ENCODE data around the gene PRDX6.
"Not testable (repeated sequence)": the region's sequence is repeated elsewhere in the genome, so short reads cannot be mapped to it uniquely, and the experiment has no call there.

The PRDX6 gene, protein sequence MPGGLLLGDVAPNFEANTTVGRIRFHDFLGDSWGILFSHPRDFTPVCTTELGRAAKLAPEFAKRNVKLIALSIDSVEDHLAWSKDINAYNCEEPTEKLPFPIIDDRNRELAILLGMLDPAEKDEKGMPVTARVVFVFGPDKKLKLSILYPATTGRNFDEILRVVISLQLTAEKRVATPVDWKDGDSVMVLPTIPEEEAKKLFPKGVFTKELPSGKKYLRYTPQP

DNA sequence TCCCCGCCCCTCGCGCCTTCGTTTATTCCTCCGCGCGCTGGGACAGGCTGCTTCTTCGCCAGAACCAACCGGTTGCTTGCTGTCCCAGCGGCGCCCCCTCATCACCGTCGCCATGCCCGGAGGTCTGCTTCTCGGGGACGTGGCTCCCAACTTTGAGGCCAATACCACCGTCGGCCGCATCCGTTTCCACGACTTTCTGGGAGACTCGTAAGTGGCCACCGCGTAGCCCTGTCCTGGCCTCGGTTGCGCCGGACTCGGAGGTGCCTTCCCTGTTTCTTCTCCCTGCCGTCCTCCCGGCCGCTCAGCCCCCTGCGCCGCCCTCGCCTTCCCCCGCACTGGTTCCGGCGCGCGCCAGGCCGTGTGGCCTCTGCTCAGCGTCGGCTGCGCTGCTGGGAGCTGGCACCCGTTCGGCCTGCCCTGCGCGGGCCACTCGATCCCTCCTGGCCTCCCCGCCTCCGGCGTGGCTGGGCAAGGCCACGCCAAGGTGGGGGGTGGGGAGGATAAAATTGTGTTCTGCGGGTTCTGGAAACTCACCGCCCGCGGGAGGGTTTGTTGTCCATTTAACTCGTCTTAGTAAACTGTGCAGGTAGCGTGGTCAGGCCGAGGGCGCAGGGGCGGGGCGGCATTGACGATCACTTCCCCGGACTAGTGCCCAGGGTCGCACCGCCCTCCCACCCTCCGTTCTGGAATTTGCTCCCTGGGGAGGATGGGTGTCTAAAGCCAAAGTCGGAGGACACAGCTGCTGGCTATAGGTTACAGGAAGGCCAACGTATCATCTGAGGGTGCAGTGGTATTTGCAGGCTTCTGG, at the start of gene PRDX6:
TSS of gene PRDX6 (plus strand) at position 50 of the 808 bp plus-strand sequence. CDS start at position 113, 63 bp downstream.
- peak in 1 of 2 donors; percentile 83 for DNase-seq

DNA sequence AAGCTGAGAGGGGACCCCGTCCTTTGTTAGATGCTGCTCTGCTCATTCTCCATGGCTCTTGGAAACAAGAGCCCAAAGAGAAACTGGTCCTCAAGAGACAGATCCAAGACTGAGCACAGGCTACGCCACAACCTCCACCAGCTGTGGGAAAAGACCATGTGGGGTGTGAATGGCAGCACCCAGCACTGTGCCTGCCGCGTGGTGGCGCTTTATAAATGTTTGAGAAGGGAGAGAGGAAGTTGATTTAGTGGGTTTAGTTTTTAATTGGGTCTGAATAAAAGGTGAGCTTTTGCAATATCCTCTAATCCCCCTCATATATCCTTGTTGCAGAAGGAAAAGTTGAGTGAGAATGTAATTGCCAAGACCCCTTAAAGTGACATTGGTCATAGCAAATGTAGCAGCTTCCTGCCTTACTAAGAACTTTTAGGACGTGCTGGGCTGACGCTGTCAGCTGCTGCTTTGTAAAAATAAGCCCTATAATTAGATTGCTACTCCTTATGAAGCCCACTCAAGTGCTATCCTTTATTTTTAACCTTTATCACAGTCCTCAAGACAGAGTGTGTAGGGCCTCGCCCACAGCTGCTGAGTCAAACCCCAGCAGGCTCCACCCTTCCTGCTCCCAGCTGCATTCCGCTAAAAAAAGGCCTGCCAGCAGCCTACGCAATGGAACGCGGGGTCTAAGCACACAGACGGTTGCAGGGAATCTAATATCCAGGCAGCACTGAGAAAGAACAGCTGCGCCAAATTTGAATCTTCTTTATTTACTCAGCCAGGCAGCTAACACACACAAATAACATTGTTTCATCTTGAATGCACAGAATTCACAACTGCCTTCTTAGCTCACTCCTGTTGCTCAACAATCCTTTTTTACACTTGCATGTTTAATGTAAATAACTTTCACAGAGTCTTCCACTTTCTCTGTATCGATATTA, 47.4 kb upstream of the PRDX6 start:
- peak; percentile 57 to 72 for DNase-seq

DNA sequence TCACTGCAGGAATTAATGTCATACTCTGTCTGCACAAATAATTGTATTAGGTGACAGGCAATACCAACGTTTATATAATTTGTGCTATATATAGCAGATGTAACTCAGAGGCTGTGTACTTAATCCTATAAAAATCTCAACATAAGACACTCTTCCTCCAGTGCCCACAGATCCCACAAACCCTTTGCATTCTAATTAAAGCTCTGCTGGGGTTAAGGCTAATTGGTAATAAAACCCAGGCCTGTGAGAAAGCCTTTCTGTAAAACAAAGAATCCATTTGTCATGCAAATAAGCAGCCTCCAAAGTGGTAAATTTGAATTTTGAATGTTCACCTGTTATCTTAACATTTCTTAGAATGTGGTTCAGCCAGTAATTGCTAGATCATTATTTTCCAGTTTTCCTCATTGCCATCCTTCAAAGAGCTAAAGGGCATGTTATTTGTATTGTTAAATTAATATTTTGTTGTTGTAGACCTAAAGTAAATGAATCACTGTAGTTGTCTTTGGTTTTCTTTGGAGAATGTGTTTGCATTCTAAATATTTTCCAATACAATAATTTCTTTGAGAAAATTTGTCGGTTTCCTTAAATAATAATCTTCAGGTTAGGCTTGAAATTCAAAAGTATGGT, 46.3 kb upstream of the PRDX6 start:
- no peak for DNase-seq

DNA sequence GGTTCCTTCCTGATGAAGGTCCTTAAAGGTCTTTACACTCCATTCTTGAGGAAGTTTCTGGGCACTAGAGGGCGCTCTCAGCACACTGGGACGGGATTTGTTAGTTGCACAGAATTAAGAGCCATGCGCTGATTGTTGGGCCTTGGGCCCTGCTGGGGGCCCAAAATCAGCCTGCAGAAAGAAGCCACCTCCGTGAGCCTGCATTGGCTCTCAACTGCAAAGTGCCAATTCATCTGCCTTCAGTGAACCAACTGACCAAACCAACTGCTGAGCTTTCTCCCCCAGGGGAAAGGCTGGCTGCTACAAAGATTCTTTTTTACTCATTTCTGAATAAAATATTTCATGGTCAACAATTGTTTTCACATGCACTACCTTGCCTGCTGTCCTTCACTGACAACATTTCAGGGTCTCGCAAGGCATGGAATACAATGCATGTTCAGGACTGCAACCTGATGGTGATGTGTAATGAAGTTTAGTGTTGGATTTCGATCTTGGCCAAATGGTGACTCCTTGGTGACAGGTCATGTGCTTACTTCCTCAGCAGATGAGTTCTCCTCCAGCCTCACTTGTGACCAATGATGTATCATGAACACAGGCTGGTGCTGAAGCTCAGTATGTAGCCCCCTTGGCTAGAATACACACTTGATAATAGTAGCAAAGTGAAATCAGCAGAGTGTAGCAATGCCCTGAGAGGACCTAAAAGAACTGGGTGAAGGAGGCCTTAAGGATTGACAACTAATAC, 45.7 kb upstream of the PRDX6 start:
- peak; percentile 80 to 89 for DNase-seq

DNA sequence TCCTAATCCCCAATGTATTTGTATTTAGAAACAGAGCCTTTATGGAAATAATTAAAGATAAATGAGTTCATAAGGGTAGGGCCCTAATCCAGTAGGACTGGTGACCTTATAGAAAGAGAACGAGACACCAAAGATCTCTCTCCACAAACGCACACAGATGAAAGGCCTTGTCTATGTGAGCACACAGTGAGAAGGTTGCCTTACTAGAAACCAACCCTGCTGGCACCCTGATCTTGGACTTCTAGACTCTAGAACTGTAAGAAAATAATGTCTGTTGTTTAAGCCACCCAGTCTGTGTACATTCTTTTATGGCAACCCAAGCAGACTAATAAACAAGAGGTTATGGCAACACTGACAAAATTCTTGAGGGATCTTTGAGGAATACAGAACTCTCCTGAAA, 44.8 kb upstream of the PRDX6 start:
- no peak for DNase-seq

DNA sequence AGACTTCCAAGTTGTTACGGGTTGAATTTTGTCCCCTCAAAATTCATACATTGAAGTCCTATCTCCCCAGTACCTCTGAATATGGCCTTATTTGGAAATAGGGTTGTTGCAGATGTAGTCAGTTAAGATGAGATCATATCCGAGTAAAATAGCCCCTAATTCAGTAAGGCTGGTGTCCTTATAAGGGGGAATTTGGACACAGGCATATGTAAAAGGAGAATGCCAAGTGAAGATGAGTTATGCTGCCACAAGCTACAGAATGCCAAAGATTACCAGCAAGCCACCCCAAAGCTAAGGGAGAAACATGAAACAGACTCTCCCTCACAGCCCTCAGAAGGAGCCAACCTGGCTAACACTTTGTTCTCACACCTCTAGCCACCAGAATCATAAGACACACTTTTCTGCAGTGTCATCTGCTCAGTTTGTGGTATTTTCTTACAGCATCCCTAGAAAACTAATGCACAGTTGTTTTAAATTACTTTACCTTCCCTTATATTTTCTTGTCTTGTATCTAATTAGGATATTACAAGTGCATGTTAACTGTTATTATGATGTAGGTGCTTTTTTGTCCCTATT, 43.3 kb upstream of the PRDX6 start:
- DNase-seq = no peak

DNA sequence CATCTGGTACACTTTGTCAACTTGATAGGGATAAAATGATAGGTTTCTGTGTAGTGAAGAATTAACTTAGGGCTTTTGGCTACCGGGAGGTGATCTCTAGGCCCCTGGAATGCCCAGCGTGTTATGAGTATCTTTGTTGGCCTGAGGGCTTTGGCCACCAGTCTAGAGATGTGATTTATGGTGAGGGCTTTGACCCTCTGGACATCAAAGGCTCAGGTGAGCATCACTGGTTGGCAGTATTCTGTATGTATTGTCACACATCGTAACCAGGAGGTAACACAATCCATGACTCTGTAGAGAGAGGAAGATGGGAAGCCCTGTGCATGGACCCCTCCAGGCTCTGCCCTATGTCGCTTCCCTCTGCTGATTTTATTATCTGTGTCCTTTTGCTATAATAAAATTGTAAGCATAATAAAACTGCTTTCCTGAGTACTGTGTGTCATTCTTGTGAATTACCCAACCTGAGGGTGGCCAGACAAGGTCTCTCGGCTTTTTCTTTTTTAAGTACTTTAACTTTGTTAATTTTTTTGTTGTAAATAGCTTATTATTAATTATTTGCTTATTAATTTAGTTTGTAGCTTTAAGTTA, 40.2 kb upstream of the PRDX6 start:
- DNase-seq = no peak

DNA sequence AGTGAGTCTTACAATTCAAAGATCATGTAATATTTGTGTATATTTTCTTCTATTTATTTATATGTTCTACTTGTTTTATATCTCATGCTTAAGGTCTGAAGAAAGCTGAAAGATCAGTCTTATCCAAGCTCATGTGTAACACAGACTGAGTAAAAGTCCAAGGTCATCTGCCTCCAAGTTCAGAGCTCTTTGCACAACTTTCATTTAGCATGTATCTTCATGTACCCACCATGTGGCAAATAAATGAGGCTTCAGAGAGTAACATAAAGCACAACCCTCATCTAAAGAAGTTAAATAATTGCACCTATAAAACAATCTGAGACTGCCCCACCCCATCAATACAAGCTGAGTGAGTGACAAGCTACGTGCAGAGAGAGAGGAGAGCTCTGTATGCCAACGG, 38.5 kb upstream of the PRDX6 start:
- no peak for DNase-seq

DNA sequence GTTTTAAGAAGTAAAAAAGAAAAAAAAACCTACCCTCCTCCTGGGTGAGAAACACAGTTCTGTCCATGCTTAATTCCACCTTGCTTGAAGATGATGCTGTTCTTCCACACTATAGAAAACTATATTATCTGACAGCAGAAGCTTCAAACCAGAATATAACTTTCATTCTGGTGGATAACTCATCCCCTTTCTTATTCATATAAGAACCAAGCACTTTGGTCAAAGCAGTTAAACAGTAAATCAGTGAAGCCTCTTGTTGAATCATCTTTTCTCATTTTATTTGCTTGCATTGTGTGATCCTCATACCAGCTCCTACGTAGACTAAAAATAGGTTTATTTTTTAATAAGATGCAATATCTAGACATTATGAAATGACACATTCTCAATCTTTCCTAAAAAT, 36.7 kb upstream of the PRDX6 start:
- no peak for DNase-seq

DNA sequence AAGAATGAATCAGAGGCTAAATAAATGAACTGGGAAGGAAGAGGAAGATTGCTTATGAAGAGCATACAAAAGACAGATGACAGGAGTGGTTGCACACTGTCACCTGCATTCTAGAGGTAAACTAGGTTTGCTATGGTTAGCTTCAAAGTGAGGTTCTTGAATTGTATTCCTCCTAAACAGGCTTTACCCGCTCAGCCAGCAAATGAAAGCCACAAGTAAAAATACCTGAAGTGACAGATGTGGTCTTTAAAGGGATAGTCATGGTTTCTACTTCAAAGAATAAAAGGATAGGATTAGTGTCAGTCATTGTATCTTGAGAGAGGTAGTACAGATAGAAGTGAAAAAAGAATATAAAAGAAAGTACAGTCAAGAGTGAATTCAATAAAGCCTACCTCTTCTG, 32.4 kb upstream of the PRDX6 start:
- peak in 1 of 2 donors; percentile 30 for DNase-seq

DNA sequence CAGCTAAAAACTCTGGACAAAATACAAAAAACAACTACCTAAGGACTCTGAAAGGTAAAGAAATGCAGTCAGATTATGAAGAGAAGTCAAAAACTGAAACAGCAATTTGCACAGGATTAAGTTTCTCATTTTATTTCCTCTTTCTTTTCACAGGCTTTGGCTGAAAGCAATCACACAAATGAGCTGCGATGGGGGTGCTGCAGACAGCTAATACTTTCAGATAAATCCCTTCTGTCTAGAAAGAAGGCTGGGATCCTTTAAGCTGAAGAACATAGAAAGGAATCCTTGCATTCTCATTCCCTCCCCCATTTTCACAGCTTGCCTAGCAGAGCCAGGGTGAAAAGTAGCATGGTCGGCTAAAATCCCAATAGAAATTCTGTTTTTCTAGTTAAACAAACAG, 32.0 kb upstream of the PRDX6 start:
- DNase-seq = no peak

DNA sequence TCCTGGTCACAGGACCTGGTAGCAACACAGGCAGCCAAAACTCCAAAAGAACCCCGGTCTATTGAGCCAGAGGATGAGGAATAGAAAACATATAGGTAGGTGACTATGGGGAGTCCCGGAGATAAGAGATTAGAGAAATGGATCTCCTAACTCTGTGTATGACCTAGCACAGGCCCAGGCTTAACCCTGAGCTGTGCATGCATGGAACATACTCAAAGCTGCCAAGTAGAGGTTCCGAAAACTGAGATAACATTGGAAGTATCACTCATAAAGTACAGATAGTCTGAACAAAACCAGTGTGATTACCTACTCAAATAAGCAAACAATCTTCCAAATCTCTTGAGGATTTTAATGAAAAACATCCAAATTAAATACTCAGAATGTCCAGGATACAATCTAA, 31.5 kb upstream of the PRDX6 start:
- DNase-seq = no peak

DNA sequence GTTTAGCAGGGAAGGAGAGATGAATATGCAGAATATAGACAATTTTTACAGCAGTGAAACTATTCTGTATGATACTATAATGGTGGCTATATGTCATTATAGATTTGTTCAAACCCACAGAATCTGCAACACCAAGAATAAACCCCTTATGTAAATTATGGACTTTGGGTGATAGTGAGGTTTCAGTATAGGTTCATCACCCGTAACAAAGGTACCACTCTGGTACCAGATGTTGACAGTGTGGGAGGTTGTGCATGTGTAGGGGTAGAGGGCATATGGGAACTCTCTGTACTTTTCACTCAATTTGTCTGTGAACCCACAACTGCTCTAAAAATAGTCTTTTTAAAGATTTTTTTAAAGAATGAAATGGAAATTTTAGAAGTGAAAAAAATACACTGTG, 29.9 kb upstream of the PRDX6 start:
- no peak for DNase-seq

DNA sequence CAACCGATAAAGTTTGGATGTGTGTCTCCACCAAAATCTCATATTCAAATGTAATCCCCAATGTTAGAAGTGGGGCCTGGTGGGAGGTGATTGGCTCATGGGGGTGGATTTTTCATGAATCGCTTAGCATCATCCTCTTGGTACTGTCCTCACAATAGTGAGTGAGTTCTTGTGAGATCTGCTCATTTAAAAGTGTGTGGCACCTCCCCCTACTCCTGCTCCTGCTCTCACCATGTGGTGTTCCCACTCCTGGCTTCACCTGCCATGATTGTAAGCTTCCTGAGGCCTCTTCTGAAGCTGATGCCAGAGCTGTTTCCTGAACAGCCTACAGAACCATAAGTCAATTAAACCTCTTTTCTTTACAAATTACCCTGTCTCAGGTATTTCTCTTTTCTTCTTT, 28.2 kb upstream of the PRDX6 start:
- no peak for DNase-seq

DNA sequence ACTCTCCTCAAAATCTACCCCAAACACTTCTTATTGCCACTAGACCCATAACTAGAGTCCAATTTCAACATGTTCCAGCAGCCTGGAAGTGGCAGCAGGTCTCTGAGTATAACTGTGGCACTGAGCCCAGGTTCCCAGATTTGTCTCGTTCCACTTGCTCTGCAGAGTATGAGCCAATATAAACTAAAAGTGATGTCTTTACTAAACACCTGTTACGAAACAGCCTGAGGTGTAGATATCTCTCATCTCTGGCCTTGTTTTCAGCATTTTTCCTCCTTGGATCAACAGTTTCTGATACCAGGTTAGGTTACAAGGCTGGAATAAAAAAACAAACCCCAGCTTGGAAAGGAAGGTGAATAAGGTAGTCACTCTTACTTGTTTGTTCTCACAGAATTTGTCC, 25.2 kb upstream of the PRDX6 start:
- DNase-seq = no peak

DNA sequence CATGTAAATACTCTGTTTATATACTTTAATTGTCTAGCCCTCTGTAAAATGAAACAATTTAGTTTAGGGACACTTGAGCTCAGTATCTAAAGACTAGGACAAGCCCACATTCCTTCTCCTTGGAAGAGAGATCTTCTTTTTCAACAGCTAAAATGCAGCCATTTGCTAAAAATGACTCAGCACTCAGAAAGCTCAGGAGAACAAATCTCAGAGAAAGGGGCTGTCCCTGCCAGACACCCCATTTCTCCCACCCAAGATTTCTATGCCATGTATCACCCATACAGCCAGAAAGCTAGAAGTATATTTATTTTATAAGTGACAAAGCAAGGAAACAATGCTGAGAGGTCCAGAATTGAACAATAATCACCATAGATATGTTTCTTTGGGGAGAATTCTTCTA, 23.2 kb upstream of the PRDX6 start:
- DNase-seq = no peak

DNA sequence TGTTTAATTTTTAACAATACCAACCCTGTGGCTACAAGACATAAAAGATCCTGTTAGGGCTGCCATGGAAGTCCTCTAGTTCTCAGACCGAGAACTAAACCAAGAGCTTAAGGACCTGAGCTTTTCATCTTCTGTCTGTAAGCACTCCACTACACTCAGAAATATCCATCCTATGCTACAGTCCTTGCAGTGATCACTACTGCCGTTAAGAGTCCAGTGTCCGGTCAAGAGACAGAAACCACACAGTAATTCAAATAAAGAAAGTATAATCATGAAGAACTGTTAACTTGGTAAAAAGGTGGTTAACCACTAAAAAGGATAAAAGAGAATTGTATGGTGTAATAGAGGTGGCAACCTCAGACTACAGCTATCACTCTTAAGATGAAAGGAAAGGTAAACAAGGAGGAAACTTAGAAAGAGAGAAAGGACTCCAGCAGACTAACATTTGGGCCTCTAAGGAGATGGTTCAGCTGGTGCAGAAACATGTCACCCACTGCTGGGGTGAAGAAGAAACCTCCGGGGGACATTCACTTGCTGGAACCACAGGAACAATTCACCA, 22.1 kb upstream of the PRDX6 start:
- no peak for DNase-seq

DNA sequence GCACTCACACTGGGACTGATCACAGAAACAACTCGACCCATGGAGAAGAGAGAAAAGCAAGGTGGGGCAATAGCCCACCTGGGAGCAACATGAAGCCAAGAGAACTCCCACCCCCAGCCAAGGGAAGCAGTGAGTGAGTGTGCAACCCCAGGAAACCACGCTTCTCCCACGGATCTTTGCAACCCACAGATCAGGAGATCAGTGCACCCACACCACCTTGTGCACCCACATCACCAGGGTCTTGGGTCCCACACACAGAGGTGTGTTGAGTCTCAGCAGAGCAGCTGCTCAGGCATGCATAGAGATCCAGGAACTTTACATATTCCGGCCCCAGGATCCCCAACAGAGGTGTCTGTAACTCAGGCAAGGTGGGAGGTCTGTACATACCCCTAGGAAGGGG, 17.2 kb upstream of the PRDX6 start:
- DNase-seq = no peak

DNA sequence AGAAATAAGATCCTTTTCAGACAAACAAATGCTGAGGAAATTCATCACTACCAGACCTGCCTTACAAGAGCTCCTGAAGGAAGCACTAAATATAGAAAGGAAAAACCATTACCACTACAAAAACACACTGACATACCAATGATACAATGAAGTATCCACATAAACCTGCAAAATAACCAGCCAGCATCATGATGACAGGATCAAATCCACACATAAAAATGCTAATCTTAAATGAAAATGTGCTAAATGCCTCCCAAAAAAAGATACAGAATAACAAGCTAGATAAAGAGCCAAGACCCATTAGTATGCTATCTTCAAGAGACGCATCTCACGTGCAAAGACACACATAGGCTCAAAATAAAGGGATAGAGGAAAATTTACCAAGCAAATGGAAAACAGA, 14.5 kb upstream of the PRDX6 start:
- not testable (repeated sequence) for DNase-seq

DNA sequence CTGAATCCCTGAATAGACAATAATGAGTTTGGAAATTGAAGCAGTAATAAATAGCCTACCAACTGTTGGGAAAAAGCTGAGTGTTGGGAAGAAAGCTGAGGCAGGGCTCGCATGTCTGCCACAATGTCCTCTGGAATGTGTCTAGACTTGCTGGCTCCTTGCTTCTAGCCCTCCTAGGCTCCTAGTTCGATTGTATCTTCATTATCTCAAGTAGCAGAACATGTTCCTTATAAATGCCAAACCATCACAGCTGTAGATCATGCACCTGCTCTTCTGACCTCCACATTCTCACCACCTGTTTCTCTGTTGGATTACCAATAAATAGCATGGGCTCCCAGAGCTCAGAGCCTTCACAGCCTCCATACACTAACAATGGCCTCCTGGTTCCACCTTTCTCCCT, 12.9 kb upstream of the PRDX6 start:
- DNase-seq = not testable (repeated sequence)

DNA sequence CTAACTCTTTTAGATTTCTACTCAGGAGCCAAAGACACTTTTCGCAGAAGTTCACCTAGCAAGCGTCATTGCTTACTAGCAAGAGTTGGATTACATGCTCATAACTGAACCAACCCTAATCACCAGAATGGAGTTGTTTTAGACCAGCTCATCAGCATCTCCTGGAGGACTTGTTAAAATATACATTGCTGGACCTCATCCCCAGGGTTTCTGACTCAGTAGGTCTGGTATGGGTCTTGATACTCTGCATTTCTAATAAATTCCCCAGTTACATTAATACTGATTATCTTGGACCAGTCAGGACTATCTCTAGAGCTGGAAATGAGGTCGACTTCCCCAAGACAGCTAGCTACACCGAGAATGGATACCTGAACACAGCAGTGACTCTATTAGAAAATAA, 9.7 kb upstream of the PRDX6 start:
- DNase-seq = no peak

All from CD4-positive, alpha-beta T cell treated with Interferon alpha-2 for 1 hour (primary cell).